ENCODE results near the gene DUOXA1. TPM values are rescaled to one million over a fixed set of nuclear protein-coding genes. Genes with fewer than 3 reads are reported as not detected.

DUOXA1 gene
- total and polyA plus RNA-seq, 2 donors (not counting 1 experiment from before 2014, with no cell fraction given) = 0.03 to 0.74 TPM

DNA sequence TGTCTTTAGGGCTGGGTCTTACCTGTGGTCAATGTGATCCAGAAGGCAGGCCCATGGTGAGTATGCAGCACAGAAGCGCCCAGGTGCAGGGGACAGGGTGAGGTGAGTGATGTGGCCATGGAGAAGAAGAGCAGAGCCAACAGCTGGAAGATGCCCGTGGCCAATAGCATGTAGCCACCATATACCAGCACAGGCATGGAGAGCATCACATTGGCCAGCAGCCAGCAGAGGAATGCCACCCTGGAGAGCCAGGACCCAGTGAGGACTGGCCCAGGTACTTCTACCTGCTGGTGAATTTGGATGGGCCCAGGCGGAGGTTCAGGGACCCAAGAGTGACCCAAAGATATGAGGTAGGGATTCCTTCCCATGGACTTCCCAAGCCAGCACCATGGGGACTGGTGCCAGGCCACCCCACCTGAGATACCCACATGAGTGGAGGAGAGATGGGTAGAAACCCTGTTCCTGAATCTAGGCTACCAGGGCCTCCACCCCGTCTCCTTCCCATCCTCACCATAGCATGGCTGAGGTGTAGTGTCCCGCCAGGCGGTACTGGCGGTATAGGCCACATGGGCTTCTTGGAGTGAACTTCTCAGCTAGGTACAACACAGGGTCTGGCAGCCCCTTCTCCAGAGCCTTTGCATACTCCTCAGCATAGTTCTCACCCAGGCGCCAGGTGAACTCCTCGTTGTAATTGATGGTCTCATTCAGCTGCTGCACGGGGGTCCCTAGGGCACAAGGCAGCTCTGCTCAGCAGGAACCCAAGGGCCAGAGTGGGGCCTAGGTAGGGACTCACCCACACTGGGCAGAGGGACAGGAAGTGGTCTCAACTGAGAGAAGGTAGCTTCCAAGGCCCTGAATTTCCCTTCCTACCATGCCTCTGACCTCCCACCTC is 9.4 kb downstream of the DUOXA1 start:
- Histone ChIP-seq H3K4me1 (ENCODE audit: control insufficient read depth in 2 of 2, insufficient read depth in 2 of 2, low read length in 2 of 2) (peaks cover 21 to 24% of the 10 kb centered on the region in 2 donors), H2AFZ (ENCODE audit: insufficient read depth, low read depth, low read length, poor library complexity, severe bottlenecking) (no peak overlapping the region), H3K36me3 (replicated peaks in 1 of 2; ENCODE audit: control extremely low read depth in 1 of 2, control insufficient read depth in 1 of 2, extremely low read depth in 1 of 2, insufficient read depth in 2 of 2, low read length in 1 of 2) (no peaks in the 10 kb centered on the region), H3K79me2 (ENCODE audit: control insufficient read depth, insufficient read depth, low read length) (no peaks in the 10 kb centered on the region), H3K9ac (ENCODE audit: low read length) (no peak overlapping the region), H3K27ac (ENCODE audit: low read length in 2 of 2) (no peak overlapping the region), H4K20me1 (ENCODE audit: control insufficient read depth, insufficient read depth, low read length, poor library complexity, severe bottlenecking) (no peaks in the 10 kb centered on the region), H3K27me3 (replicated peaks in 1 of 4; ENCODE audit: control extremely low read depth in 1 of 4, control insufficient read depth in 3 of 4, insufficient read depth in 4 of 4, low read length in 3 of 4) (peaks cover 0 to 57% (median 27%) of the 10 kb centered on the region in 4 experiments), H3K4me3 (ENCODE audit: control extremely low read depth in 1 of 5, extremely low read depth in 1 of 5, insufficient read depth in 1 of 5, low read depth in 2 of 5, low read length in 4 of 5) (no peak overlapping the region), H3K9me3 (ENCODE audit: control extremely low read depth in 1 of 3, control insufficient read depth in 2 of 3, insufficient read depth in 1 of 3, low read length in 2 of 3) (peaks cover 0 to 13% (median 0%) of the 10 kb centered on the region in 3 donors), H3K4me2 (replicated peaks; ENCODE audit: low read depth, low read length, poor library complexity, severe bottlenecking) (no peak overlapping the region)
- intact Hi-C loops (cut with micrococcal nuclease) = no loop called here
- CTCF ChIA-PET = interaction anchor here (1.1 to 1.8 kb wide), 5 partner anchors 7 to 158 kb away, joined by 3 to 4 read pairs (median 3); no protein-coding TSS in a partner anchor
- Mint-ChIP-seq H3K4me1 (peaks cover 20% of the 10 kb centered on the region), H3K4me3 (no peak overlapping the region), H3K9me3 (ENCODE audit: insufficient read depth) (no peaks in the 10 kb centered on the region), H3K27ac (no peak overlapping the region), H3K27me3 (peaks cover 62% of the 10 kb centered on the region)
- TF ChIP-seq, protein P1, sequence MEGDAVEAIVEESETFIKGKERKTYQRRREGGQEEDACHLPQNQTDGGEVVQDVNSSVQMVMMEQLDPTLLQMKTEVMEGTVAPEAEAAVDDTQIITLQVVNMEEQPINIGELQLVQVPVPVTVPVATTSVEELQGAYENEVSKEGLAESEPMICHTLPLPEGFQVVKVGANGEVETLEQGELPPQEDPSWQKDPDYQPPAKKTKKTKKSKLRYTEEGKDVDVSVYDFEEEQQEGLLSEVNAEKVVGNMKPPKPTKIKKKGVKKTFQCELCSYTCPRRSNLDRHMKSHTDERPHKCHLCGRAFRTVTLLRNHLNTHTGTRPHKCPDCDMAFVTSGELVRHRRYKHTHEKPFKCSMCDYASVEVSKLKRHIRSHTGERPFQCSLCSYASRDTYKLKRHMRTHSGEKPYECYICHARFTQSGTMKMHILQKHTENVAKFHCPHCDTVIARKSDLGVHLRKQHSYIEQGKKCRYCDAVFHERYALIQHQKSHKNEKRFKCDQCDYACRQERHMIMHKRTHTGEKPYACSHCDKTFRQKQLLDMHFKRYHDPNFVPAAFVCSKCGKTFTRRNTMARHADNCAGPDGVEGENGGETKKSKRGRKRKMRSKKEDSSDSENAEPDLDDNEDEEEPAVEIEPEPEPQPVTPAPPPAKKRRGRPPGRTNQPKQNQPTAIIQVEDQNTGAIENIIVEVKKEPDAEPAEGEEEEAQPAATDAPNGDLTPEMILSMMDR (IDR thresholded peaks at IDR 0.05) = no peak
- TF ChIP-seq EZH2 (IDR thresholded peaks at IDR 0.05; ENCODE audit: borderline replicate concordance, insufficient read depth, low read depth, low read length, poor library complexity, severe bottlenecking) = no peak
- POLR2A ChIA-PET = no interaction called here
- ATAC-seq (ENCODE audit: low read depth) (no peak), DNase-seq (no peak)
- WGBS (ENCODE audit: insufficient coverage) = 93% methylated on average over 10 of the region's 10 CpGs

GRCh38 chr15:45118996-45119395 is 10.7 kb downstream of the DUOXA1 start:
- Histone ChIP-seq H2AFZ (ENCODE audit: insufficient read depth, low read depth, low read length, poor library complexity, severe bottlenecking) (no peak overlapping the region), H3K27ac (ENCODE audit: low read length in 2 of 2) (no peak overlapping the region), H3K79me2 (ENCODE audit: control insufficient read depth, insufficient read depth, low read length) (no peaks in the 10 kb centered on the region), H3K4me2 (replicated peaks; ENCODE audit: low read depth, low read length, poor library complexity, severe bottlenecking) (no peak overlapping the region), H3K4me1 (ENCODE audit: control insufficient read depth in 2 of 2, insufficient read depth in 2 of 2, low read length in 2 of 2) (peaks cover 29 to 37% of the 10 kb centered on the region in 2 donors), H3K9ac (ENCODE audit: low read length) (no peak overlapping the region), H3K4me3 (ENCODE audit: control extremely low read depth in 1 of 5, extremely low read depth in 1 of 5, insufficient read depth in 1 of 5, low read depth in 2 of 5, low read length in 4 of 5) (no peak overlapping the region), H3K9me3 (ENCODE audit: control extremely low read depth in 1 of 3, control insufficient read depth in 2 of 3, insufficient read depth in 1 of 3, low read length in 2 of 3) (peaks cover 0 to 24% (median 0%) of the 10 kb centered on the region in 3 donors), H3K27me3 (replicated peaks in 1 of 4; ENCODE audit: control extremely low read depth in 1 of 4, control insufficient read depth in 3 of 4, insufficient read depth in 4 of 4, low read length in 3 of 4) (peaks cover 0 to 67% (median 38%) of the 10 kb centered on the region in 4 experiments), H3K36me3 (replicated peaks in 1 of 2; ENCODE audit: control extremely low read depth in 1 of 2, control insufficient read depth in 1 of 2, extremely low read depth in 1 of 2, insufficient read depth in 2 of 2, low read length in 1 of 2) (no peaks in the 10 kb centered on the region), H4K20me1 (ENCODE audit: control insufficient read depth, insufficient read depth, low read length, poor library complexity, severe bottlenecking) (no peaks in the 10 kb centered on the region)
- TF ChIP-seq, protein P1 (IDR thresholded peaks at IDR 0.05) = no peak
- TF ChIP-seq EZH2 (IDR thresholded peaks at IDR 0.05; ENCODE audit: borderline replicate concordance, insufficient read depth, low read depth, low read length, poor library complexity, severe bottlenecking) = no peak
- ChIA-PET POLR2A (no interaction called here), CTCF (interaction anchor here (1.0 to 3.6 kb wide), 29 partner anchors 8 to 495 kb away, joined by 3 to 58 read pairs (median 8); partner anchors contain the start of genes DUOX1, DUOXA1, GATM and SORD)
- intact Hi-C loops (cut with micrococcal nuclease) = loop anchor here (2.0 to 10.0 kb wide), 5 partner anchors 48 to 340 kb away; no protein-coding TSS in a partner anchor
- 91% methylated on average over 5 of the region's 5 CpGs for WGBS (ENCODE audit: insufficient coverage)
- Mint-ChIP-seq H3K4me3 (no peak overlapping the region), H3K4me1 (peaks cover 28% of the 10 kb centered on the region), H3K27ac (no peak overlapping the region), H3K9me3 (ENCODE audit: insufficient read depth) (no peaks in the 10 kb centered on the region), H3K27me3 (peaks cover 64% of the 10 kb centered on the region)
- ATAC-seq (ENCODE audit: low read depth) (no peak), DNase-seq (no peak)
